NCI-H2029 (cell line): Measurements from ENCODE around the gene HTT.

Source experiments
- DNase-seq: peaks from one replicate; lab custom pipeline; 2025; lab: John Stamatoyannopoulos, UW

HTT gene

GRCh38 chr4:3290476-3290875 lies 216.0 kb downstream of the HTT start:
- peak; percentile 55 for DNase-seq

- DNase-seq, result no peak
Observed at GRCh38 chr4:3290889-3291321, 216.4 kb downstream of the HTT start.

GRCh38 chr4:3291411-3291968 lies 217.0 kb downstream of the HTT start:
- peak; percentile 74 for DNase-seq

- peak; percentile 74 for DNase-seq
Observed at GRCh38 chr4:3291969-3292570, 217.6 kb downstream of the HTT start.

- DNase-seq, result peak; percentile 89
Observed at GRCh38 chr4:3292571-3293400, 218.3 kb downstream of the HTT start, which contains the start of gene RGS12. TSS of gene RGS12 (plus strand) at chr4:3293021. CDS start at chr4:3316171, 23,150 bp downstream.
